NCI-H69 (cell line): Measurements from ENCODE around the gene FLVCR2.
"Not testable (repeated sequence)": the region's sequence is repeated elsewhere in the genome, so short reads cannot be mapped to it uniquely, and the experiment has no call there.

ENCODE experiments used
- DNase-seq: peaks from one replicate; lab custom pipeline; 2025; lab: John Stamatoyannopoulos, UW

The FLVCR2 gene

DNA sequence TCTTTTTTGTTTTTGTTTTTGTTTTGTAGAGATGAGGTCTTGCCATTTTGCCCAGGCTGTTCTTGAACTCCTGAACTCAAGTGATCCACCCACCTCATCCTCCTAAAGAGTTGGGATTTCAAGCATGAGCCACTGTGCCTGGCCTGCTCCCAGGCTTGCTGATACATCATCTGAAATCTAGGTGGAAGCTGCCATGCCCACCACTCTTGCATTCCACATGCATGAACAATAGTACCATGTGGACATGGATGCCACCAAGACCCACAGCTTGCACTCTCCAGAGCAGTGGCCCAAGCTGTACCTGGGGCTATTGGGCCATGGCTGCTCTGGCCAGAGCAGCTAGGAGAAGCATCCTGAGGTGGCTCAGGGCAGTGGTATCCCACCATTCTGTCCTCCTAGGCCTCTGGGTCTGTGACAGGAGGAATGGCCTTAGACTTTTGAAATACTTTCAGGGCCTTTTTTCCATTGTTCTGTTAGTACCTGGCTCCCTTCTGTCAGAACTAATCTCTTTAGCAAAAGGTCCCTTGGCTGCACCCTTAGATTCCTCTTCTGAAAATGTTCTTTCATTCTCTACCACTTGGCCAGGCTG, 13.7 kb downstream of the FLVCR2 start:
- DNase-seq: no peak

DNA sequence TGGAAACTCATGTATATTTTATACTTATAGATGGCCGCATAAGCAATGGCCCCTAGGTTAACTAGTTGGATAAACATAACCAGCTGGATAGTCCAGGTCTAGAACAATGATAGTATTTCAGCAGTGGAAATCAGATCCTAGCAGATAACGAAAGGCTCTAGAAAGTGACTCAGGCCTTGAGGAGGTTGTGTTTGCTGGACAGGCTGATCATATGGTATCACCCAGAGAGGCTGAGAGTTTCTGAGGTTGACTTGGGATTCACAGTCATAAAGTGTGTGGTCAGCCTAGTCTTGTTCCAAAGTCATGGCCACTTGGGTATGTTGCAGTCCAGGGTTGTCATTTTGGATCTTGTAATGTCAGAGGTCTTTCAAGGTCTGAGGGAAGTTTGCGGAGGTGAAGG, 16.8 kb downstream of the FLVCR2 start:
- no peak for DNase-seq

DNA sequence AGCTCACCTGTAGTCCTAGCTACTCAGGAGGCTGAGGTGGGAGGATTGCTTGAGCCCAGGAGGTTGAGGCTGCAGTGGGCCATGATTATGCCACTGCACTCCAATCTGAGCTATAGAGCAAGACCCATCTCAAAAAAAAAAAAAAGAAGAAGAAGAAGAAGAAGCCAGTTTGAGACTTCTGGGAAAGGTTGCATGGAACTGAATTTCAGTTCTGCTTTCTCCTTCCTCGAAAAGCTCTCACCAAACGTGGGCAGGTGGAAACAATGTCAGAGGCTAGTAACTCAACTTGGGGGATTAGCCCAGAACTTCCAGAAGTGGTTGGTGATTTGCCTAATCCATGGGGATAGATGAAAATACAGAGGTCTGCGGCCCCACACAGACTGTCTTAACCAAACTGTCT, 18.7 kb downstream of the FLVCR2 start:
- DNase-seq: no peak

GRCh38 chr14:75600100-75600499, 21.7 kb downstream of the FLVCR2 start:
- not testable (repeated sequence) for DNase-seq

DNA sequence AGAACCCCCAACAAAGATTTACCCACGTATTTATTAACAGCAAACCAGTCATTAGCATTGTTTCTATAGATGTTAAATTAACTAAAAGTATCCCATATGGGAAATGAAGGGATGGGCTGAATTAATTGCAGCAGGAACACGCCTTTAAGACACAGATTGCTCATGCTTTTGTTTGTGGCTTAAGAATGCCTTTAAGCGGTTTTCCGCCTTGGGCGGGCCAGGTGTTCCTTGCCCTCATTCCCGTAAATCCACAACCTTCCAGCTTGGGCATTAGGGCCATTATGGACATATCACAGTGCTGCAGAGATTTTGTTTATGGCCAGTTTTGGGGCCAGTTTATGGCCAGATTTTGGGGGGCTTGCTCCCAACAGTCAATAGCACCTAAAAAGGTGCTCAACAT, 22.6 kb downstream of the FLVCR2 start:
- DNase-seq: peak; percentile 19

- DNase-seq: no peak
Measured at GRCh38 chr14:75602503-75602902, 24.1 kb downstream of the FLVCR2 start.

DNA sequence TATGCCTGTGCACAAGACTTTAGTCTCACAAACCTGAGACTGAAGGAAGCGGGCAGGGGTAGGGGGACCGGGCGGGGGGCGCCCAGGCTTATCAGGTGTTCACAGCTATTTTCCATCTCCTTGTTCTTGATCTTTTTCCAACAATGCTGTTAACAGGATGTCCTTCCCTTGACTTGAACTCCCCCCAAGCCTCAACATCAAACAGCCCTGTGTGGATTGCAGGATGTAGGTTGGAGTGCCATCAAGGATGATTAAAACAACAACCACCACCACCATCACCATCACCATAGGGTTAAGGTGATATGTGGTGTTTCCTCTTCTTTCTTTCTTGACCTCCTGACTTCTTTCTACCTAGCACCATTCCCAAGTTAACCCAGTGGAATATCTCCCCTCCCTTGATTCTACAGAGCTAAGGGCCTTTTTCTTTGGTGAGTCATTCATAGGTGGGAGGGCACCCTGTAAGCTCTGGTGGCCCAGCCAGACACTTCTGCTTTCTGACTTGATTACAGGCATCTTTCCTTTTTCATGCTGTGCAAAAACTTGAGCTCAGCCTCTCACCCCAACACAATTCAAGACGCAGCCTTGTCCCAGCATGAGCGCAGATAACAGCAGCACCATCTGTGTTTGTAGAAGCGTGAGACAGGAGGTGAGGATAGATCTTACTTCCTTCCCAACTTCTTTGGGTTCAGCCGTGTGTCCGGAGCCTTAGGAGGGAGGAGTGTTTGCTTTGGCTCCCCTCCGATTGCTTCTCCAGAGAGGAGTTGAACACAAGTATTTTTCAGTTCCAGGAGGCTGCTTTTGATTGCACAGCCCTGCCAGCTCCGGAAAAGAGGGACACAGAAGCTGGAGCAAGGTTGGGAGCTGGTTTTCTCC, 26.8 kb downstream of the FLVCR2 start:
- DNase-seq: peak; percentile 5

DNA sequence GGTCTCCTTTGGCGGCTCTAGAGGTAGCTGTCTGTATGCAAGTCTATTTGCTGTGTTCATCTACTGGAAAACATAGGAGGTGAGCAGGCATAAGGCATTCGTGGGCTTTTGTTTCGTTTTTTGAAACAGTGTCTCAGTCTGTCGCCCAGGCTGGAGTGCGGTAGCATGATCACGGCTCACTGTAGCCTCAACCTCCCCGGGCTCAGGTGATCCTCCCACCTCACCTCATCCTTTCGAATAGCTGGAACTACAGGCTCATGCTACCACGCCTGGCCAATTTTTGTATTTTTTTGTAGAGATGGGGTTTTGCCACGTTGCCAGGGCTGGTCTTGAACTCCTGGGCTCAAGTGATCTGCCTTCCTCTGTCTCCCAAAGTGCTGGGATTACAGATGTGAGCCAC, 27.5 kb downstream of the FLVCR2 start:
- no peak for DNase-seq

DNA sequence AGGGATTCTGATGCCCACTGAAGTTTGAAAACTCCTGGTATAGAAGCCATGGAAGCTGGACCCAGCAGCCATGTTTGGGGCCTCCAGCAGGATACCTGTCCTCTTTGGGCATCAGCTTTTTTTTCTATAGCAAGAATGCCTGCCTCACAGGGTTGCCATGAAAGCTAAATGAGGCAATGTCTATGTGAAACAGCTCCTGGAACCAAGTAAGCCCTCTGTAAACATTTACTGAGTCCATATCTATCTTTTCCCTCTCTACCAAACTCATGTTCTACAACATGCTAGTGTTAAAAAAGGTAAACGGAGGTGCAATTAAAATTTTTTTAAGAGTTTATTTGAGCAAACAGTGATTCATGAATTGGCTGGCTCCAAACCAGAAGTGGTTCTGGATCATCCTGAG, 28.6 kb downstream of the FLVCR2 start:
- DNase-seq: no peak

- DNase-seq: no peak
Measured at GRCh38 chr14:75607842-75608640, 29.6 kb downstream of the FLVCR2 start.

DNA sequence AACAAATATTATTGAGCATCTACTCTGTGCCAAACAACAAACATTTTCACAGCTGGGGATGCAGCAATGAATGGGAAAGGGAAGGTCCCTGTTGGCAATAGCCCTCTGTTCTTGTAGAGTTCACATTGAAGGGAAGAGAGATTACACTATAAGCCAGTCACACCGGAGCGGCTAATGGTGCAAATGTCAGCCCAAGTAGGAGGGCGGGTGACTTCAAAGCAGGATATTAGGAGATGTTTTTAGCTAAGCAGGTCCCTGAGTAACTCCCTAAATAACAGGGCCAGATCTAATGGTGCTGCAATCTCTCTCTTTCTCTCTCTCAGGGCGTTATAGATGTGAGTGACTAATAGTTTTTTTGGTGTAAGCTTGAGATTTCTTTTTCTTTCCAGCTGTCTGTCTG, 30.7 kb downstream of the FLVCR2 start:
- DNase-seq: no peak

DNA sequence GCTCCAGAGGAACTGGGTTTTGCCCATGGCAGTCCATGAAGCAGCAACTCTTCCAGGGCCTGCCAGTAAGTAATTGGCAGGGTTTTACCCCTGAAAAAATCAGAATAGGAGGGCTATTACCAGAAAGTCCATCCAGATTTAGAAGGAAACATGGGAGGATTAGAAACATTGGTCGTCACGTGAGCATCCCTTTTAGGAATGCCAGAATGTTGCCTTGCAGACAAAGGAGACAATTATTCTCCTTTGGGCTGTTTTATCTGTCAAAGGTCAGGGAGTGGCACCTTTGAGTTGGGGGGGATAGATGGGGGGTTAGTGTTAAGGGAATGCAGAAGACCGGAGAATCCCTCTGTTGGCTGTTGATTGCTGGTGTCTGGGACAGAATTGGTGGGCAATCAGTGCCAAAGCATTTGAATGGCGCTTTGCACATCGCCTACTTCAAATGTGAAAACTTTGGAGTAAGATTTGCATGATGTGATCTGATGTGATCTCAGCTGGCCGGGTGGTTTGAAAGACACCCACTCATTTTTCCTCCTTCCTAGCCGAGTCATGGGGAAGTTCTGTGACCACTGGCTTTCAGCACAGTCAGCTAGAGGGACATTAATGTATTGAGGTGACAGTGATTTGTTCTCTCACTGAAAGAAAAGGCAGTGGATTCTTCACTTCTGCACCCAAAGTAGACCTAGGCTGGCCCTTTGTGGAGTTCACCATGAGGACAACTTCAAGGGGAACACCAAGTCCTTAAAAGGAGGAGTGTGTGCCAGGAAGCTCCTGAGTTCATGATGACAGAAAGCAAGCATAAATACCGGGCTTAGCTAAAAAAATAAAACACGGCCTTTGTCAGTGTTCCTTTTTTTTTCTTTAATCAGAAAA, 31.4 kb downstream of the FLVCR2 start:
- no peak for DNase-seq

DNA sequence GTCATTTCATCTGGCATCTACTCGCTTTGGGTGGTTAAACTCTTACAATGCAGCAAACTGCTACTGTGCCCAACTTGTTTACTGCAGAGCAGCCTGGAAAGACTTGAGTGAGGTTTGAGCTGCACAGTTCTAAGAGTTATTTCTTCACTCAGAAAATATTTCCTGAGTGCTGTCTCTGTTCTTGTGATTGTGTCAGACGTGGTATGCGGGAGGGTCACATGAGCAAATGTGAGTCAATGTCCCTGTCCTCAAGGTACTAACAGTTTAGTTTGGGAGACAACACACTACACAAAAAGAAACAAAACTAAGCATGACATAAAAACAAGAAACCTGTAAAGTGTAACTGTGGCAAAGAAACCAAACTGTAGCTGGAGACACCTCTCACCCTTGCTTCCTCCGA, 32.4 kb downstream of the FLVCR2 start:
- no peak for DNase-seq

- DNase-seq: no peak
Measured at GRCh38 chr14:75612157-75612556, 33.7 kb downstream of the FLVCR2 start.

DNA sequence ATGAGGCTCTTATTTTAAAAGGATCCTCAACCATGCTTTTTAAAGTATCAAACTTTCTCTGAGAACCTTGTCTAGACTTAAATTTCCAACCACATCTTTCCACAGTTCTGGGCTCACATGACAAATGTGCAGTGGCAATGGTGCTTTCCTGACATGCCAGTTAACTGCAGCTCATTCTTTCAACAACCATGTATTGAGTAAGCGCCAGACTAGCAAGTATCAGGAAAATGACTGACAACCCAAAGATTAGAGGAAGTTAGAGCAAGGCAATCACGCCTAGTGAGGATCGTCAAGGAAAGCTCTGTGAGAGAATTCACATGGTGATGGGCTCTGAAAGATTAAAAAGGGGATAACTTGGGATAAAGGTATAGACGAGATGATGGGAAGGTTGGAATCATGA, 35.8 kb downstream of the FLVCR2 start:
- no peak for DNase-seq

DNA sequence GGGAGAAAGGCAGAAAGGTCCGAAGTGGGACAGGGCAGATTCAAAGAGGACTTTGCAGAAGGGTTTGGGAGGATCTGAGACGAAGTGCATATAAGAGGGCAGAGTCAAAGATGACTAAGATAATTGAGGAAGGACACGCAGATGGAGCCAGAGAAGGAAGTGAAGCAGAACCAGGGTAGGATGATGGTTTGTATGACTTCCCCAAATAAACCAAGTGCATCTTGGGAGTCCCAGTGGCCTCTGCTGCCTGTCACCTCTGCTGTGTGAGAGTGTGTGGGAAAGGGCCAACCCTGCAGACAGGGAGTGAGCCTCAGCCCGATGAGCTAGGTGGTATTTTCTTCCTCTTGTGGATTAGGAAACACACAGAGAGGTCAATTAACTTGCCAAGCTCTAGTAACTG, 36.8 kb downstream of the FLVCR2 start:
- DNase-seq: no peak

- no peak for DNase-seq
Measured at GRCh38 chr14:75619548-75619947, 41.1 kb downstream of the FLVCR2 start.

- no peak for DNase-seq
Measured at GRCh38 chr14:75625034-75625433, 46.6 kb downstream of the FLVCR2 start.

GRCh38 chr14:75626396-75626795, 48.0 kb downstream of the FLVCR2 start:
- no peak for DNase-seq

DNA sequence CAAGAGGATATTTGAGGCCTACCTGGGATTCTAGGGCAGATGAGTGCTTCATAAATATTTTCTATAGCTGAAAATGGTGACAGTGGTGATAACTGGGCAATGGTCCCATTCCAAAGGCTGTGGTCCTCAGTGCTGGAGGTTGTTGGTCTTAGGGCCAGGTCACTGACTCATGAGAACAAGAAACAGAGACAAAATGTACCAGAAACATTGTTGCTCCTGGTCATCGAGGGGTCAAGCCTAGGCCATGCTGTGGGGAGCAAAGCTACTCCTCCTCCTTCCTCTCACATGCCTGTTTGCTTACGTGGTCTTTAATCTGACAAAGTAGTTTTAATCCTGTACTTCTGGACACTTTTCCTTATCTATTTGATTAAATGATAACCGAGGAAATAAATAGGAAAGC, 48.4 kb downstream of the FLVCR2 start:
- no peak for DNase-seq

- no peak for DNase-seq
Measured at GRCh38 chr14:75627406-75627805, 49.0 kb downstream of the FLVCR2 start.

- DNase-seq: no peak
Measured at GRCh38 chr14:75628816-75629215, 50.4 kb downstream of the FLVCR2 start.
